Gastroesophageal sphincter (tissue), 3 donors: Measurements from ENCODE around the gene GNGT1.

ENCODE experiments used
- POLR2AphosphoS5 ChIP-seq: sonication (generic); formaldehyde crosslinking; IDR thresholded peaks from one replicate; pipeline ENCODE4 v1.6.1; 2017; ENCODE audit warnings: antibody characterized with exemption
- TF ChIP-seq, protein P1 (sequence below), 4 experiments: fragments of 200-600 bp in 2 of 4; fragments of 450-650 bp in 2 of 4; sonication (generic) in 1 of 4; IDR thresholded peaks; one replicate each; pipeline ENCODE4 v1.5.1; 2017 to 2019; ENCODE audit warnings: antibody characterized with exemption in 4 of 4, mild to moderate bottlenecking in 2 of 4, moderate library complexity in 2 of 4

DNA sequence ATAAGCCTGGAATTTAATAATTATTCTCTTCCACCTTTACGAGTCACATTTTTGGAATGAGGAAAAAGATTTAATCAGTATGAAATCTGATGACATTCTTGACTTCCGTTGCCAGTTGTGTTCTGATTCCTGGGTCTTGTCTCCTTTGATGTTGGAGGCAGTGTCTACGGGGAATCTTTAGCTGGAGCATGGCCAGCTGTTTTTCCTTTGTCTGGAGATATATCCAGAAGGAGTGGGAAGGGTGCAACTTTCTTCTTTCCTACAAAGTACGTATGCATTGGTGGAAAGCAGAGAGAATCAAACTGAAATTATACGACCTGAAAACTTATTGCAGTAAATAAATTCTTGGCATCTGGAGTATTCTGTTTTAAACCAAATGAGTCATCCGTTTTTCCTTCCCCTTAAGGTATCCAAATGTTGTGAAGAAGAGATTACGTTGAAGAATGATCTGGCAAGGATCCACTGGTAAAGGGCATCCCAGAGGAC lies 8.3 kb downstream of the GNGT1 start:
- TF ChIP-seq, protein P1, sequence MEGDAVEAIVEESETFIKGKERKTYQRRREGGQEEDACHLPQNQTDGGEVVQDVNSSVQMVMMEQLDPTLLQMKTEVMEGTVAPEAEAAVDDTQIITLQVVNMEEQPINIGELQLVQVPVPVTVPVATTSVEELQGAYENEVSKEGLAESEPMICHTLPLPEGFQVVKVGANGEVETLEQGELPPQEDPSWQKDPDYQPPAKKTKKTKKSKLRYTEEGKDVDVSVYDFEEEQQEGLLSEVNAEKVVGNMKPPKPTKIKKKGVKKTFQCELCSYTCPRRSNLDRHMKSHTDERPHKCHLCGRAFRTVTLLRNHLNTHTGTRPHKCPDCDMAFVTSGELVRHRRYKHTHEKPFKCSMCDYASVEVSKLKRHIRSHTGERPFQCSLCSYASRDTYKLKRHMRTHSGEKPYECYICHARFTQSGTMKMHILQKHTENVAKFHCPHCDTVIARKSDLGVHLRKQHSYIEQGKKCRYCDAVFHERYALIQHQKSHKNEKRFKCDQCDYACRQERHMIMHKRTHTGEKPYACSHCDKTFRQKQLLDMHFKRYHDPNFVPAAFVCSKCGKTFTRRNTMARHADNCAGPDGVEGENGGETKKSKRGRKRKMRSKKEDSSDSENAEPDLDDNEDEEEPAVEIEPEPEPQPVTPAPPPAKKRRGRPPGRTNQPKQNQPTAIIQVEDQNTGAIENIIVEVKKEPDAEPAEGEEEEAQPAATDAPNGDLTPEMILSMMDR (IDR thresholded peaks at IDR 0.05): no peak
- TF ChIP-seq POLR2AphosphoS5: peak; percentile 62
